Activated CD8-positive, alpha-beta T cell treated with anti-CD3 and anti-CD28 coated beads for 36 hours (primary cell): ENCODE measurements around the gene VAMP8. TPM values are rescaled to one million over a fixed set of nuclear protein-coding genes. Genes with fewer than 3 reads are reported as not detected.

Experiments
- ATAC-seq: fragments of 200-7000 bp; cut with Tn5 transposase; one replicate; pipeline ENCODE4 v1.10.0; 2021; ENCODE audit warnings: mild to moderate bottlenecking, moderate library complexity
- CTCF ChIA-PET: fragments of 350-600 bp; sonication (Branson Sonifier 250); formaldehyde crosslinking; loops from one replicate; lab custom pipeline; 2021; ENCODE audit warnings: antibody characterized with exemption; lab: Charles Lee
- POLR2A ChIA-PET: fragments of 350-600 bp; sonication (Branson Sonifier 250); formaldehyde crosslinking; loops from one replicate; lab custom pipeline; 2021; ENCODE audit warnings: antibody characterized with exemption; lab: Charles Lee
- DNase-seq: peaks from one replicate; pipeline ENCODE4 v3.0.0-alpha.2; 2020
- H3K27ac Mint-ChIP-seq: one replicate; pipeline ENCODE4 v1.8.0; 2021; ENCODE audit warnings: mild to moderate bottlenecking, mixed read lengths
- H3K27me3 Mint-ChIP-seq: one replicate; pipeline ENCODE4 v1.8.0; 2021; ENCODE audit warnings: mixed read lengths
- H3K36me3 Mint-ChIP-seq: one replicate; pipeline ENCODE4 v1.8.0; 2021; ENCODE audit warnings: low read depth, mixed read lengths
- H3K4me1 Mint-ChIP-seq: one replicate; pipeline ENCODE4 v1.8.0; 2021; ENCODE audit warnings: low read depth, mixed read lengths
- H3K4me3 Mint-ChIP-seq: one replicate; pipeline ENCODE4 v1.8.0; 2021; ENCODE audit warnings: mild to moderate bottlenecking, moderate library complexity, mixed read lengths
- H3K9me3 Mint-ChIP-seq: one replicate; pipeline ENCODE4 v1.8.0; 2021; ENCODE audit warnings: mixed read lengths
- intact Hi-C: fragments of 100-400 bp; cut with micrococcal nuclease; formaldehyde crosslinking; loops from one replicate; pipeline ENCODE4 v1.10.0; 2022
- total RNA-seq, 2 experiments: library from RNA; stranded (reverse); gene quantifications; one replicate each; pipeline ENCODE4 v1.2.3, GENCODE V29; 2021
- TF ChIP-seq, protein P1 (sequence below): fragments of 200-600 bp; IDR thresholded peaks from one replicate; pipeline ENCODE4 v1.8.0; 2022; ENCODE audit warnings: antibody characterized with exemption, mild to moderate bottlenecking

The VAMP8 gene
- total RNA-seq, 2 experiments from 2014 or later = 84.5 to 91.1 TPM

DNA sequence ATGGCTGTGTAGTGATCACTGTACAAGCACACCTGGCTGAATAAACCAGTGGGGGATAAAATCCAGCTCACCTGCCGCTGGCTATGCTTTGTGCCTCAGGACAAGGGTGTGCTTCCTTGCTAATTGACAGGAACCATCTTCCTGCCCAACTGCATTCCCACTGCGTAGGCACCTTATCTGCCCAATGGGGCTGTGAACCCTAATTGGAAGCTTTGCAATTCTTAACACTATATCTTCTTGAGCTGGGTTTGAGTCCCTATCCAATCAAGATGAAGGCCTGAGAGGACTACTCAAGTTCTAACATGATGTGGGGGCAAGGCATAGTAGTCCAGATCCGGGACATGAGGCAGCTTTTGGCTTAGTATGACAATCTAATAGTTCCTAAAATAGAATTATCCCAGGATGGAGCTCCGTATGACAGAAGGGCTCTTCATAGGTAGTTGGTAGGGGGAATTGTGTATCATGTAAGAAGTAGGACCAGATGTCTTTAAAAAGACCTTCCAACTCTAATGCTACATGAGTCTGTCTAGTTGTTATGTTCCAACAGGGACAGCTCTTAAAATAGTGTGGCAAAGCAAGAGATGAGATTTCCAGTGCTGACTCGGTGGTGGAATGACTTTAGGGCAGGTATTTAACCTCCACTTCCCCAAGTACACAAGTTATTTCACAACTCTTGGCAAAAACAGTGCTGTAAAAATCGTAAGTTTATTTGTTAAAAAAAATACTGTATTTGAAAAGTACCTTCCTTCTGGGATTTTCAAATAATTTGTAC lies 27.4 kb downstream of the VAMP8 start:
- no peak overlapping the region for H3K4me3 Mint-ChIP-seq
- intact Hi-C loops = no loop called here
- ATAC-seq = no peak
- H3K27ac Mint-ChIP-seq = no peak overlapping the region
- TF ChIP-seq, protein P1, sequence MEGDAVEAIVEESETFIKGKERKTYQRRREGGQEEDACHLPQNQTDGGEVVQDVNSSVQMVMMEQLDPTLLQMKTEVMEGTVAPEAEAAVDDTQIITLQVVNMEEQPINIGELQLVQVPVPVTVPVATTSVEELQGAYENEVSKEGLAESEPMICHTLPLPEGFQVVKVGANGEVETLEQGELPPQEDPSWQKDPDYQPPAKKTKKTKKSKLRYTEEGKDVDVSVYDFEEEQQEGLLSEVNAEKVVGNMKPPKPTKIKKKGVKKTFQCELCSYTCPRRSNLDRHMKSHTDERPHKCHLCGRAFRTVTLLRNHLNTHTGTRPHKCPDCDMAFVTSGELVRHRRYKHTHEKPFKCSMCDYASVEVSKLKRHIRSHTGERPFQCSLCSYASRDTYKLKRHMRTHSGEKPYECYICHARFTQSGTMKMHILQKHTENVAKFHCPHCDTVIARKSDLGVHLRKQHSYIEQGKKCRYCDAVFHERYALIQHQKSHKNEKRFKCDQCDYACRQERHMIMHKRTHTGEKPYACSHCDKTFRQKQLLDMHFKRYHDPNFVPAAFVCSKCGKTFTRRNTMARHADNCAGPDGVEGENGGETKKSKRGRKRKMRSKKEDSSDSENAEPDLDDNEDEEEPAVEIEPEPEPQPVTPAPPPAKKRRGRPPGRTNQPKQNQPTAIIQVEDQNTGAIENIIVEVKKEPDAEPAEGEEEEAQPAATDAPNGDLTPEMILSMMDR = no peak
- no peak for DNase-seq
- H3K4me1 Mint-ChIP-seq = peaks cover 46% of the 10 kb centered on the region
- POLR2A ChIA-PET = interaction anchor here (1.2 to 6.1 kb wide), 6 partner anchors 9 to 54 kb away, joined by 4 to 34 read pairs (median 8); partner anchors contain the start of genes RNF181 and USP39
- CTCF ChIA-PET = interaction anchor here (0.6 to 2.2 kb wide), 5 partner anchors 8 to 185 kb away, joined by 3 to 10 read pairs (median 6); partner anchors contain the start of genes RNF181 and USP39
- H3K9me3 Mint-ChIP-seq = no peaks in the 10 kb centered on the region
- no peaks in the 10 kb centered on the region for H3K27me3 Mint-ChIP-seq
- H3K36me3 Mint-ChIP-seq = peaks cover 13% of the 10 kb centered on the region

- intact Hi-C loops = no loop called here
- ChIA-PET CTCF (interaction anchor here (1.3 to 2.2 kb wide), 4 partner anchors 9 to 32 kb away, joined by 3 to 10 read pairs (median 7); partner anchors contain the start of genes RNF181 and USP39), POLR2A (interaction anchor here (1.0 to 6.1 kb wide), 7 partner anchors 11 to 59 kb away, joined by 4 to 34 read pairs (median 6); partner anchors contain the start of genes RNF181 and USP39)
- TF ChIP-seq, protein P1 = no peak
- H3K4me3 Mint-ChIP-seq = no peak overlapping the region
- DNase-seq = no peak
- H3K4me1 Mint-ChIP-seq = peaks cover 46% of the 10 kb centered on the region
- H3K27me3 Mint-ChIP-seq = no peaks in the 10 kb centered on the region
- no peak for ATAC-seq
- no peaks in the 10 kb centered on the region for H3K9me3 Mint-ChIP-seq
- no peak overlapping the region for H3K27ac Mint-ChIP-seq
- H3K36me3 Mint-ChIP-seq = peaks cover 18% of the 10 kb centered on the region
These were observed 28.2 kb downstream of the VAMP8 start for GRCh38 chr2:85605406-85606115.

DNA sequence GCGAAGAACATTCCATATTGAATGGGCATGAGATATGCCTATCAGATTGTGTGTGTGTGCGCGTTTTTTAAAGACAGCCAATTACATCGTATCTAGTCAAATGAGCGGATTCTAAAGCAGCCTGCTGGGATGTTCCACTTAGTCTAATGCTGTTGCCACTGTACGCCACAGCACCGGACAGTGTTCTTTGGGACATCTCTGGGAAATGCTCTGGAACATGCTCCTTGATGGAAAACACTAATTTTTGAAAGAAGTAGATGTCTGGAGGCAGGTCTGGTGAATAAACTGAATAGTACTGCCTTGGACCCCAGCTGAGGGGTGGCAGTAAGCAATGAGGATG lies 28.7 kb downstream of the VAMP8 start:
- Mint-ChIP-seq H3K27me3 (no peaks in the 10 kb centered on the region), H3K9me3 (no peaks in the 10 kb centered on the region), H3K4me1 (peaks cover 46% of the 10 kb centered on the region), H3K27ac (no peak overlapping the region), H3K4me3 (no peak overlapping the region), H3K36me3 (peaks cover 18% of the 10 kb centered on the region)
- intact Hi-C loops = no loop called here
- ATAC-seq (no peak), DNase-seq (no peak)
- CTCF ChIA-PET = interaction anchor here (0.7 to 2.2 kb wide), 4 partner anchors 10 to 32 kb away, joined by 3 to 8 read pairs (median 5); partner anchors contain the start of genes RNF181 and USP39
- POLR2A ChIA-PET = interaction anchor here (1.0 to 6.1 kb wide), 6 partner anchors 10 to 60 kb away, joined by 3 to 34 read pairs (median 5); partner anchors contain the start of genes RNF181 and USP39
- TF ChIP-seq, protein P1 = no peak

GRCh38 chr2:85607268-85608215 lies 30.2 kb downstream of the VAMP8 start:
- ChIA-PET POLR2A (interaction anchor here (1.0 to 6.1 kb wide), 2 partner anchors 9 to 14 kb away, joined by 3 to 34 read pairs; partner anchors contain the start of gene USP39), CTCF (no interaction called here)
- H3K4me1 Mint-ChIP-seq = peaks cover 46% of the 10 kb centered on the region
- intact Hi-C loops = no loop called here
- TF ChIP-seq, protein P1 = no peak
- no peaks in the 10 kb centered on the region for H3K27me3 Mint-ChIP-seq
- H3K27ac Mint-ChIP-seq = peak overlapping the region; percentile 31
- peaks cover 24% of the 10 kb centered on the region for H3K36me3 Mint-ChIP-seq
- no peak overlapping the region for H3K4me3 Mint-ChIP-seq
- ATAC-seq (no peak), DNase-seq (no peak)
- no peaks in the 10 kb centered on the region for H3K9me3 Mint-ChIP-seq
